Neural cell (in vitro differentiated cells): ENCODE measurements around the gene MANBA. TPM values are rescaled to one million over a fixed set of nuclear protein-coding genes. Genes with fewer than 3 reads are reported as not detected.

Experiments
- H2AFZ ChIP-seq: fragments of 200-600, 300-800 bp; sonication (generic), shearing (Covaris generic); 2 replicates; pipeline ENCODE4 v1.6.0; 2014; ENCODE audit warnings: low read depth, mild to moderate bottlenecking, antibody characterized with exemption, low read length, moderate library complexity
- H3F3A ChIP-seq: fragments of 200-600 bp; shearing (Covaris generic); 2 replicates; pipeline ENCODE4 v1.6.1; 2016; ENCODE audit warnings: mild to moderate bottlenecking, moderate library complexity, mixed read lengths, antibody characterized with exemption, low read length; ENCODE audit not compliant: insufficient read depth, poor library complexity, severe bottlenecking
- H3K27ac ChIP-seq: fragments of 200-600, 300-800 bp; sonication (generic), shearing (Covaris generic); 2 replicates; pipeline ENCODE4 v1.5.1; 2014; ENCODE audit warnings: mild to moderate bottlenecking, low read length, moderate library complexity
- H3K27me3 ChIP-seq: fragments of 300-800, 200-600 bp; sonication (generic), shearing (Covaris generic); 2 replicates; pipeline ENCODE4 v1.6.0; 2014; ENCODE audit warnings: mild to moderate bottlenecking, low read depth, low read length, moderate library complexity; ENCODE audit not compliant: insufficient read depth
- H3K36me3 ChIP-seq: fragments of 300-800, 200-600 bp; sonication (generic), shearing (Covaris generic); 2 replicates; pipeline ENCODE4 v1.5.1; 2014; ENCODE audit warnings: mild to moderate bottlenecking, antibody characterized with exemption, low read length, moderate library complexity; ENCODE audit not compliant: insufficient read depth
- H3K4me2 ChIP-seq: fragments of 300-800, 200-600 bp; sonication (generic), shearing (Covaris generic); 2 replicates; pipeline ENCODE4 v1.6.0; 2014; ENCODE audit warnings: mild to moderate bottlenecking, low read length
- H3K4me3 ChIP-seq: fragments of 300-800, 200-600 bp; sonication (generic), shearing (Covaris generic); 2 replicates; pipeline ENCODE4 v1.5.1; 2014; ENCODE audit warnings: mild to moderate bottlenecking, low read length, moderate library complexity
- H3K79me2 ChIP-seq: fragments of 200-600 bp; shearing (Covaris generic); replicated peaks from 2 replicates; pipeline ENCODE4 v1.6.0; 2014; ENCODE audit warnings: mild to moderate bottlenecking, low read length, moderate library complexity; ENCODE audit not compliant: insufficient read depth
- H3K9ac ChIP-seq: fragments of 300-800, 200-600 bp; sonication (generic), shearing (Covaris generic); 2 replicates; pipeline ENCODE4 v1.6.1; 2016; ENCODE audit warnings: mild to moderate bottlenecking, low read length, mixed read lengths
- H3K9me2 ChIP-seq: fragments of 200-600 bp; shearing (Covaris generic); 2 replicates; pipeline ENCODE4 v1.6.1; 2016; ENCODE audit warnings: mild to moderate bottlenecking, low read length, mixed read lengths; ENCODE audit not compliant: insufficient read depth
- H3K9me3 ChIP-seq: fragments of 200-600, 300-800 bp; sonication (generic), shearing (Covaris generic); 2 replicates; pipeline ENCODE4 v1.6.1; 2016; ENCODE audit warnings: mild to moderate bottlenecking, mixed run types, low read length, moderate library complexity, mixed read lengths
- H4K20me1 ChIP-seq: fragments of 200-600 bp; shearing (Covaris generic); 2 replicates; pipeline ENCODE4 v1.6.1; 2016; ENCODE audit warnings: mild to moderate bottlenecking, mixed run types; ENCODE audit not compliant: insufficient read depth
- CTCF ChIP-seq: fragments of 450-650 bp; IDR thresholded peaks from 2 replicates; pipeline ENCODE4 v1.5.1; 2014; ENCODE audit warnings: antibody characterized with exemption, mild to moderate bottlenecking, moderate library complexity; ENCODE audit not compliant: poor library complexity, severe bottlenecking
- EP300 ChIP-seq: fragments of 450-650 bp; conservative IDR thresholded peaks from 2 replicates; pipeline ENCODE4 v1.6.1; 2014; ENCODE audit warnings: antibody characterized with exemption, mild to moderate bottlenecking, moderate library complexity; ENCODE audit not compliant: poor library complexity, severe bottlenecking
- EZH2 ChIP-seq: fragments of 200-600, 300-800 bp; shearing (Covaris generic), sonication (generic); IDR thresholded peaks from 2 replicates; pipeline ENCODE4 v1.6.1; 2014; ENCODE audit warnings: antibody characterized with exemption, low read length, borderline replicate concordance, mild to moderate bottlenecking; ENCODE audit not compliant: insufficient read depth, poor library complexity, severe bottlenecking
- MXI1 ChIP-seq: fragments of 450-650 bp; conservative IDR thresholded peaks from 2 replicates; pipeline ENCODE4 v1.6.1; 2014; ENCODE audit warnings: antibody characterized with exemption, mild to moderate bottlenecking; ENCODE audit not compliant: poor library complexity, severe bottlenecking
- POLR2AphosphoS5 ChIP-seq: IDR thresholded peaks from 2 replicates; pipeline ENCODE4 v1.6.1; 2012
- RAD21 ChIP-seq: fragments of 450-650 bp; conservative IDR thresholded peaks from 2 replicates; pipeline ENCODE4 v1.6.1; 2014; ENCODE audit warnings: antibody characterized with exemption, mild to moderate bottlenecking, moderate library complexity
- REST ChIP-seq: IDR thresholded peaks from 2 replicates; pipeline ENCODE4 v1.6.1; 2012; ENCODE audit warnings: borderline replicate concordance
- SMC3 ChIP-seq: fragments of 450-650 bp; conservative IDR thresholded peaks from 2 replicates; pipeline ENCODE4 v1.6.1; 2014; ENCODE audit warnings: antibody characterized with exemption, mild to moderate bottlenecking, moderate library complexity; ENCODE audit not compliant: poor library complexity
- TAF1 ChIP-seq: IDR thresholded peaks from 2 replicates; pipeline ENCODE4 v1.6.1; 2012; ENCODE audit warnings: low read depth
- polyA plus RNA-seq: library from polyadenylated mRNA; depleted of rRNA; stranded (reverse); fragments of >200 nt; gene quantifications from 2 replicates; pipeline ENCODE4 v1.2.3, GENCODE V29; 2014

Gene MANBA
- polyA plus RNA-seq, 1 donor from 2014 or later = 43.8 TPM

GRCh38 chr4:102787944-102788343 lies 27.2 kb upstream of the MANBA start:
- Histone ChIP-seq H3K4me2 (no peak overlapping the region), H3K4me3 (no peak overlapping the region), H3K9me2 (no peaks in the 10 kb centered on the region), H3K27ac (no peak overlapping the region), H3K79me2 (no peaks in the 10 kb centered on the region), H2AFZ (no peak overlapping the region), H3K9ac (no peak overlapping the region), H4K20me1 (no peaks in the 10 kb centered on the region), H3K36me3 (peaks cover 6% of the 10 kb centered on the region), H3K9me3 (no peaks in the 10 kb centered on the region), H3F3A (no peaks in the 10 kb centered on the region), H3K27me3 (no peaks in the 10 kb centered on the region)
- TF ChIP-seq MXI1 = no peak
- no peak for TF ChIP-seq TAF1
- TF ChIP-seq EP300 = no peak
- no peak for TF ChIP-seq REST
- TF ChIP-seq EZH2 = no peak
- TF ChIP-seq RAD21 = no peak
- no peak for TF ChIP-seq POLR2AphosphoS5
- TF ChIP-seq SMC3 = no peak
- no peak for TF ChIP-seq CTCF

DNA sequence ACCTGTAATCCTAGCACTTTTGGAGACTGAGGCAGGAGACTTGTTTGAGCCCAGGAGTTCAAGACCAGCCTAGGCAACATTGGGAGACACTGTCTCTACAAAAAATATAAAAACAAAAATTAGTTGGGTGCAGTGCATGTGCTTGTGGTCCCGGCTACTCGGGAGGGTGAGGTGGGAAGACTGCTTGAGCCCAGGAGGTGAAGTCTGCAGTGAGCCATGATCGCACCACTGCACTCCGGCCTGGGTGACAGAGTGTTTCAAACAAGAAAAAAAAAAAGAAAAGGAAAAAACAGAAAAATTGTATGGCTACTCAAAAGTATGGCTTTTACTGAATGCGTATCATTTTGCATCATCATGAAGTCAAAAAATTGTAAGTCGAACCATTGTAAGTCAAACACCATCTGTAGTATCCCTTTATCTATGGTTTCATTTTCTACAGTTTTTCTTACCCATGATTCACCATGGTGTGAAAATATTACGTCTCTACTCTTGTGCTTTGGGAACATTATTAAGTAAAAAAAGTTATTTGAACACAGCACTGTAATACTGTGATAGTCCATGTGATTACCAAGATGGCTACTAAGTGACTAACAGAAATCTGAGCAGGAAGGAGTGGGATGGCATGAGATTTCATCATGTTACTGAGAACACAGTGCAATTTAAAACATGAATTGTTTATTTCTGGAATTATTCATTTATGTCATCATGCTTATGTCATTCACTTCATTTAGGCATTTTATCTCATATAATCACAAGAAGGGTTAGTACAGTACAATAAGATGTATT lies 26.5 kb upstream of the MANBA start:
- TF ChIP-seq EP300 = no peak
- TF ChIP-seq EZH2 = no peak
- TF ChIP-seq SMC3 = no peak
- no peak for TF ChIP-seq POLR2AphosphoS5
- TF ChIP-seq REST = no peak
- TF ChIP-seq CTCF = no peak
- no peak for TF ChIP-seq RAD21
- TF ChIP-seq TAF1 = no peak
- no peak for TF ChIP-seq MXI1
- Histone ChIP-seq H3K9me2 (no peaks in the 10 kb centered on the region), H3K27me3 (no peaks in the 10 kb centered on the region), H2AFZ (no peak overlapping the region), H3K36me3 (peaks cover 1% of the 10 kb centered on the region), H4K20me1 (no peaks in the 10 kb centered on the region), H3K9ac (no peak overlapping the region), H3K9me3 (no peaks in the 10 kb centered on the region), H3K4me3 (no peak overlapping the region), H3K79me2 (no peaks in the 10 kb centered on the region), H3K27ac (no peak overlapping the region), H3K4me2 (no peak overlapping the region), H3F3A (no peaks in the 10 kb centered on the region)
